PFSK-1 (cell line): Measurements from ENCODE around the gene SPACA6.

Source experiments
- FOXP2 ChIP-seq: optimal IDR thresholded peaks from 2 replicates; pipeline ENCODE3; 2011; ENCODE audit warnings: borderline replicate concordance, control low read depth, inconsistent platforms; ENCODE audit not compliant: insufficient read depth; ENCODE audit errors: extremely low read length, extremely low read depth
- POLR2AphosphoS5 ChIP-seq: IDR thresholded peaks from 2 replicates; pipeline ENCODE4 v1.6.1; 2012; ENCODE audit warnings: low read depth, mild to moderate bottlenecking, control low read depth, low read length, moderate library complexity
- SIN3A ChIP-seq: IDR thresholded peaks from 2 replicates; pipeline ENCODE4 v1.6.1; 2012; ENCODE audit warnings: mild to moderate bottlenecking, low read length, moderate library complexity, borderline replicate concordance; ENCODE audit not compliant: insufficient read depth
- TAF1 ChIP-seq: IDR thresholded peaks from 2 replicates; pipeline ENCODE4 v1.6.1; 2012; ENCODE audit warnings: low read length, control low read depth, borderline replicate concordance; ENCODE audit not compliant: insufficient read depth
- TF ChIP-seq, protein P1 (sequence below), 2 experiments: IDR thresholded peaks; 2 replicates each; pipeline versions ENCODE4 v1.6.1 to v1.8.0; 2011 to 2012; ENCODE audit warnings: low read depth in 2 of 2, low read length in 2 of 2, control low read depth in 1 of 2, inconsistent platforms in 1 of 2, mild to moderate bottlenecking in 1 of 2, moderate library complexity in 1 of 2; ENCODE audit not compliant: insufficient read depth in 1 of 2

SPACA6 gene

DNA sequence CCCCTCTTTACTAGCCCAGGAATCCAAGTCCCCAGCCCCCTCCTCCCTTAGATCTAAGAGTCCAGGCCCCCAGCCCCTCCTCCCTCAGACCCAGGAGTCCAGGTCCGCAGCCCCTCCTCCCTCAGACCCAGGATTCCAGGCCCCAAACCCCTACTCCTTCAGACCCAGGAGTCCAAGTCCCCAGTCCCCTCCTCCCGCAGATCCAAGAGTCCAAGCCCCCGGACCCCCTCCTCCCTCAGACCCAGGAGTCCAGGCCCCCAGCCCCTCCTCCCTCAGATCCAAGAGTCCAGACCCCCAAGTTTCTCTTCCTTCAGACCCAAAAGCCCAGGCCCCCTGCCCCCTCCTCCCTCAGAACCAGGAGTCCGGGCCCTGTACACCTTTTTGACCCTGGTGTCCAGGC lies 11.5 kb downstream of the SPACA6 start:
- no peak; the same call in 1 of the 2 replicates for TF ChIP-seq POLR2AphosphoS5
- TF ChIP-seq SIN3A, result no peak
- TF ChIP-seq, protein P1, sequence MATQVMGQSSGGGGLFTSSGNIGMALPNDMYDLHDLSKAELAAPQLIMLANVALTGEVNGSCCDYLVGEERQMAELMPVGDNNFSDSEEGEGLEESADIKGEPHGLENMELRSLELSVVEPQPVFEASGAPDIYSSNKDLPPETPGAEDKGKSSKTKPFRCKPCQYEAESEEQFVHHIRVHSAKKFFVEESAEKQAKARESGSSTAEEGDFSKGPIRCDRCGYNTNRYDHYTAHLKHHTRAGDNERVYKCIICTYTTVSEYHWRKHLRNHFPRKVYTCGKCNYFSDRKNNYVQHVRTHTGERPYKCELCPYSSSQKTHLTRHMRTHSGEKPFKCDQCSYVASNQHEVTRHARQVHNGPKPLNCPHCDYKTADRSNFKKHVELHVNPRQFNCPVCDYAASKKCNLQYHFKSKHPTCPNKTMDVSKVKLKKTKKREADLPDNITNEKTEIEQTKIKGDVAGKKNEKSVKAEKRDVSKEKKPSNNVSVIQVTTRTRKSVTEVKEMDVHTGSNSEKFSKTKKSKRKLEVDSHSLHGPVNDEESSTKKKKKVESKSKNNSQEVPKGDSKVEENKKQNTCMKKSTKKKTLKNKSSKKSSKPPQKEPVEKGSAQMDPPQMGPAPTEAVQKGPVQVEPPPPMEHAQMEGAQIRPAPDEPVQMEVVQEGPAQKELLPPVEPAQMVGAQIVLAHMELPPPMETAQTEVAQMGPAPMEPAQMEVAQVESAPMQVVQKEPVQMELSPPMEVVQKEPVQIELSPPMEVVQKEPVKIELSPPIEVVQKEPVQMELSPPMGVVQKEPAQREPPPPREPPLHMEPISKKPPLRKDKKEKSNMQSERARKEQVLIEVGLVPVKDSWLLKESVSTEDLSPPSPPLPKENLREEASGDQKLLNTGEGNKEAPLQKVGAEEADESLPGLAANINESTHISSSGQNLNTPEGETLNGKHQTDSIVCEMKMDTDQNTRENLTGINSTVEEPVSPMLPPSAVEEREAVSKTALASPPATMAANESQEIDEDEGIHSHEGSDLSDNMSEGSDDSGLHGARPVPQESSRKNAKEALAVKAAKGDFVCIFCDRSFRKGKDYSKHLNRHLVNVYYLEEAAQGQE (IDR thresholded peaks at IDR 0.05; ENCODE audit: insufficient read depth in 1 of 2, low read depth in 2 of 2, low read length in 2 of 2), result no peak
- TF ChIP-seq FOXP2, result no peak

- TF ChIP-seq TAF1 (no peak), FOXP2 (no peak), POLR2AphosphoS5 (no peak), SIN3A (no peak)
- TF ChIP-seq, protein P1 (IDR thresholded peaks at IDR 0.05; ENCODE audit: insufficient read depth in 1 of 2, low read depth in 2 of 2, low read length in 2 of 2), result no peak
These were observed 13.2 kb downstream of the SPACA6 start for GRCh38 chr19:51706296-51706695.

GRCh38 chr19:51706885-51707284 lies 13.8 kb downstream of the SPACA6 start:
- TF ChIP-seq TAF1, result no peak
- no peak for TF ChIP-seq SIN3A
- TF ChIP-seq FOXP2, result no peak
- no peak for TF ChIP-seq POLR2AphosphoS5
- TF ChIP-seq, protein P1 (IDR thresholded peaks at IDR 0.05; ENCODE audit: insufficient read depth in 1 of 2, low read depth in 2 of 2, low read length in 2 of 2), result no peak

DNA sequence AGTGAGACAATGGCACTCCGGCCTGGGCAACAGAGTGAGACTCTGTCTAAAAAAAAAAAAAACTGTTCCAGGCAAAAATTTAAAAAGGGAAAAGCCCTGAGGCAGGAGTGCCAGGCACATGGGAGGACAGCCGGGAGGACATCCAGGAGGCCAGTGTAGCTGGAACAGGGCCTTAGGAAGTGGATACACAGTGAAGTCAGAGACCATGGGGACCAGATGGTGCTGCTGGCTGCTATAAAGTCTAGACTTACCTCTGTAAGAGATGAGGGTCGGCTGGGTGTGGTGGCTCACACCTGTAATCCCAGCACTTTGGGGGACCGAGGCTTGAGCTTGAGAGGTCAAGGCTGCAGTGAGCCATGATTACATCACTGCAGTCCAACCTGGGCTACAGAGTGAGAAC lies 15.7 kb downstream of the SPACA6 start:
- no peak for TF ChIP-seq FOXP2
- TF ChIP-seq POLR2AphosphoS5, result peak; percentile 16
- TF ChIP-seq, protein P1 (IDR thresholded peaks at IDR 0.05; ENCODE audit: insufficient read depth in 1 of 2, low read depth in 2 of 2, low read length in 2 of 2), result no peak
- no peak for TF ChIP-seq SIN3A

DNA sequence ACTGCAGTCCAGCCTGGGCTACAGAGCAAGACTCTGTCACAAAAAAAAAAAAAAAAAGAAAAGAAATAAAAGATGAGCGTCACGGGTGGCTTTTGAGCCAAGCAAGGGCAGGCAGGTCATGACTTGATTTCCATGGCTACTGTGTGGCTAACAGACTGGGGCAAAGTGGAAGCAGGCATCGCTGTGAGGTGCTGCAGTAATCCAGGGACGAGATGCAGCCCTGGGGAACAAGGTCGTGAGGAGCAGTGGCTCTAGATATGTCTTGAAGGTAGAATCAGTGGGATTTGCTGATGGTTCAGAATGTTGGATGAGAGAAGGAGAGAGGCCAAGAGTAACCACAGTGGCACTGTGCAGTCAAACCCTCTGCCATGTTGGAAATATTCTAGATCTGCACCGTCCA lies 16.4 kb downstream of the SPACA6 start:
- TF ChIP-seq FOXP2, result no peak
- 0 out of 2 replicates have a peak, but pooled peaks have one; percentile 12 for TF ChIP-seq POLR2AphosphoS5
